Endothelial cell of umbilical vein (primary cell): ENCODE data around the gene DPP6. TPM values are rescaled to one million over a fixed set of nuclear protein-coding genes. Genes with fewer than 3 reads are reported as not detected.

Source experiments
- BruUV-seq: library from RNA; stranded (reverse); fragments of 400-500 nt; replicated peaks from 2 replicates; lab custom pipeline; 2021; lab: Mats Ljungman, UMichigan
- CTCF ChIA-PET: fragments of 300-600, 350-600 bp; sonication (Branson Sonifier 250); formaldehyde crosslinking; loops from one replicate; lab custom pipeline; 2021; ENCODE audit warnings: antibody characterized with exemption, inconsistent platforms; lab: Charles Lee
- POLR2A ChIA-PET: fragments of 300-600, 350-600 bp; sonication (Branson Sonifier 250); formaldehyde crosslinking; loops from one replicate; lab custom pipeline; 2021; ENCODE audit warnings: antibody characterized with exemption, inconsistent platforms; lab: Charles Lee
- DNase-seq: peaks from one replicate; pipeline ENCODE4 v3.0.0-alpha.2; 2011; ENCODE audit warnings: low read depth, low spot score
- FAIRE-seq: peaks from 2 replicates; lab custom pipeline; 2011; peaks lifted over from hg19 to GRCh38; lab: Jason Lieb, UNC
- H2AFZ ChIP-seq: 2 replicates; pipeline ENCODE4 v1.6.0; 2012; ENCODE audit warnings: low read depth, low read length, control low read depth, inconsistent platforms
- H3K27ac ChIP-seq: 2 replicates; pipeline ENCODE4 v1.5.1; 2011; ENCODE audit warnings: low read depth, mild to moderate bottlenecking, control low read depth, low read length, moderate library complexity; ENCODE audit not compliant: insufficient read depth
- H3K27me3 ChIP-seq, 2 experiments: 2 replicates each; pipeline versions ENCODE4 v1.6.0 to v1.6.1; 2011; ENCODE audit warnings: low read length in 2 of 2, mixed read lengths in 1 of 2; ENCODE audit not compliant: control insufficient read depth in 2 of 2, insufficient read depth in 2 of 2
- H3K36me3 ChIP-seq, 2 experiments: 2 replicates in 1 of 2; 3 replicates in 1 of 2; pipeline ENCODE4 v1.5.1; 2011; ENCODE audit warnings: low read length in 2 of 2, mild to moderate bottlenecking in 1 of 2, moderate library complexity in 1 of 2; ENCODE audit not compliant: control insufficient read depth in 2 of 2, insufficient read depth in 2 of 2; ENCODE audit errors: extremely low read depth in 1 of 2
- H3K4me1 ChIP-seq: 3 replicates; pipeline ENCODE4 v1.5.1; 2011; ENCODE audit warnings: mild to moderate bottlenecking, low read length; ENCODE audit not compliant: control insufficient read depth, insufficient read depth; ENCODE audit errors: extremely low read depth
- H3K4me2 ChIP-seq: 2 replicates; pipeline ENCODE4 v1.6.1; 2011; ENCODE audit warnings: low read length, control low read depth, mixed read lengths; ENCODE audit not compliant: insufficient read depth
- H3K4me3 ChIP-seq, 3 experiments: fragments of 200-600 bp in 1 of 3; sonication (generic), shearing (Covaris generic) in 1 of 3; replicated peaks in 1 of 3; 2 replicates each; pipeline ENCODE4 v1.5.1; 2011 to 2016; ENCODE audit warnings: control low read depth in 3 of 3, low read length in 3 of 3, mild to moderate bottlenecking in 2 of 3, inconsistent platforms in 1 of 3, low read depth in 1 of 3, moderate library complexity in 1 of 3; ENCODE audit not compliant: insufficient read depth in 1 of 3
- H3K79me2 ChIP-seq: 2 replicates; pipeline ENCODE4 v1.6.0; 2012; ENCODE audit warnings: low read length, inconsistent platforms; ENCODE audit not compliant: control insufficient read depth, insufficient read depth
- H3K9ac ChIP-seq: replicated peaks from 2 replicates; pipeline ENCODE3; 2011; ENCODE audit warnings: low read length, control low read depth; ENCODE audit not compliant: insufficient read depth; ENCODE audit errors: extremely low read depth
- H3K9me1 ChIP-seq: replicated peaks from 3 replicates; pipeline ENCODE4 v1.6.0; 2011; ENCODE audit warnings: mild to moderate bottlenecking, low read length; ENCODE audit not compliant: control insufficient read depth, insufficient read depth; ENCODE audit errors: extremely low read depth
- H3K9me3 ChIP-seq: replicated peaks from 2 replicates; pipeline ENCODE4 v1.5.1; 2012; ENCODE audit warnings: low read length, inconsistent platforms; ENCODE audit not compliant: control insufficient read depth, insufficient read depth
- H4K20me1 ChIP-seq: replicated peaks from 2 replicates; pipeline ENCODE3; 2011; ENCODE audit warnings: mild to moderate bottlenecking, low read length; ENCODE audit not compliant: control insufficient read depth, insufficient read depth; ENCODE audit errors: extremely low read depth
- CTCF ChIP-seq, 2 donors: IDR thresholded peaks; 1 replicate in 1 of 2; 2 replicates in 1 of 2; pipeline ENCODE4 v1.5.1; 2011; ENCODE audit warnings: low read length in 2 of 2, mild to moderate bottlenecking in 2 of 2, moderate library complexity in 2 of 2, control low read depth in 1 of 2, inconsistent platforms in 1 of 2, low read depth in 1 of 2; ENCODE audit not compliant: insufficient read depth in 1 of 2; ENCODE audit errors: extremely low read depth in 1 of 2
- EZH2 ChIP-seq: IDR thresholded peaks from 2 replicates; pipeline ENCODE4 v1.6.1; 2012; ENCODE audit warnings: borderline replicate concordance, low read depth, mild to moderate bottlenecking, moderate library complexity, low read length, inconsistent platforms; ENCODE audit not compliant: severe bottlenecking
- FOS ChIP-seq: IDR thresholded peaks from 2 replicates; pipeline ENCODE4 v1.6.1; 2011; ENCODE audit warnings: mild to moderate bottlenecking, low read length, moderate library complexity, borderline replicate concordance; ENCODE audit not compliant: insufficient read depth
- GATA2 ChIP-seq: IDR thresholded peaks from 2 replicates; pipeline ENCODE4 v1.7.0; 2011; ENCODE audit warnings: low read depth, mild to moderate bottlenecking, moderate library complexity, mixed read lengths, low read length; ENCODE audit not compliant: insufficient read length, insufficient read depth
- JUN ChIP-seq: IDR thresholded peaks from 2 replicates; pipeline ENCODE4 v1.6.1; 2011; ENCODE audit warnings: borderline replicate concordance, low read depth; ENCODE audit not compliant: insufficient read length, insufficient read depth
- MAX ChIP-seq: IDR thresholded peaks from 2 replicates; pipeline ENCODE4 v1.6.1; 2011; ENCODE audit not compliant: insufficient read depth, insufficient read length
- MYC ChIP-seq: IDR thresholded peaks from one replicate; pipeline ENCODE4 v1.6.1; 2011; ENCODE audit warnings: mild to moderate bottlenecking, low read depth, low read length
- POLR2A ChIP-seq: IDR thresholded peaks from 2 replicates; pipeline ENCODE4 v1.6.1; 2012; ENCODE audit warnings: low read depth, mild to moderate bottlenecking, control low read depth, low read length
- POLR2AphosphoS5 ChIP-seq: IDR thresholded peaks from 2 replicates; pipeline ENCODE4 v1.6.1; 2012; ENCODE audit warnings: low read depth, mild to moderate bottlenecking, control low read depth, low read length, moderate library complexity; ENCODE audit not compliant: insufficient read depth
- dilution Hi-C: fragments of 300-500 bp; cut with MboI; formaldehyde crosslinking; loops from one replicate; pipeline ENCODE4 v1.15.0; 2019; ENCODE audit warnings: low sequenced_read_pairs; ENCODE audit not compliant: extremely low pct_ligation_motif_present
- intact Hi-C: fragments of 100-400 bp; cut with micrococcal nuclease; formaldehyde crosslinking; loops from one replicate; pipeline ENCODE4 v1.10.0; 2022
- polyA plus RNA-seq, 4 experiments: library from polyadenylated mRNA; depleted of rRNA in 3 of 4; stranded (reverse) in 3 of 4; unstranded in 1 of 4; fragments of >200 nt; gene quantifications; 2 replicates each; pipeline versions ENCODE4 v1.2.1 to v1.2.3, GENCODE V29; 2011 to 2012; ENCODE audit warnings: missing spikeins in 1 of 4
- total RNA-seq: library from RNA; stranded (reverse); gene quantifications from 2 replicates; pipeline ENCODE4 v1.2.3, GENCODE V29; 2021

The DPP6 gene
- total and polyA plus RNA-seq, 2 donors (not counting 3 experiments of a cell fraction or from before 2014, with no cell fraction given): not detected

GRCh38 chr7:154541606-154542005 lies 489.4 kb downstream of the DPP6 start:
- no peak for TF ChIP-seq JUN
- TF ChIP-seq GATA2: no peak
- TF ChIP-seq FOS: no peak
- no peak for TF ChIP-seq POLR2AphosphoS5
- no peak for TF ChIP-seq MAX
- TF ChIP-seq EZH2: no peak
- TF ChIP-seq POLR2A: no peak
- TF ChIP-seq MYC: no peak
- TF ChIP-seq CTCF (IDR thresholded peaks at IDR 0.05; ENCODE audit: extremely low read depth in 1 of 2, insufficient read depth in 1 of 2, low read depth in 1 of 2, low read length in 2 of 2): no peak
- Histone ChIP-seq H3K27me3 (no peaks in the 10 kb centered on the region), H3K27ac (no peak overlapping the region), H3K9ac (no peak overlapping the region), H3K4me3 (no peak overlapping the region), H4K20me1 (no peaks in the 10 kb centered on the region), H3K9me1 (no peaks in the 10 kb centered on the region), H2AFZ (no peak overlapping the region), H3K79me2 (no peaks in the 10 kb centered on the region), H3K4me2 (no peak overlapping the region), H3K4me1 (no peaks in the 10 kb centered on the region), H3K36me3 (no peaks in the 10 kb centered on the region), H3K9me3 (peaks cover 4% of the 10 kb centered on the region)
- FAIRE-seq (no peak), DNase-seq (no peak)
- POLR2A ChIA-PET: no interaction called here
- BruUV-seq: no TSS peak
- dilution Hi-C loops (no loop called here), intact Hi-C loops (no loop called here)
- CTCF ChIA-PET: no interaction called here
